Lower leg skin (tissue), 3 donors: ENCODE data around the gene KRT86.

Source experiments
- POLR2A ChIP-seq, 2 donors: fragments of 450-650 bp; IDR thresholded peaks; one replicate each; pipeline ENCODE4 v1.6.1; 2016 to 2017; ENCODE audit warnings: antibody characterized with exemption in 2 of 2, mild to moderate bottlenecking in 1 of 2, moderate library complexity in 1 of 2
- TF ChIP-seq, protein P1 (sequence below), 3 donors: fragments of 450-650 bp; IDR thresholded peaks; one replicate each; pipeline ENCODE4 v1.5.1; 2016; ENCODE audit warnings: antibody characterized with exemption in 3 of 3, mild to moderate bottlenecking in 3 of 3, moderate library complexity in 2 of 3

DNA sequence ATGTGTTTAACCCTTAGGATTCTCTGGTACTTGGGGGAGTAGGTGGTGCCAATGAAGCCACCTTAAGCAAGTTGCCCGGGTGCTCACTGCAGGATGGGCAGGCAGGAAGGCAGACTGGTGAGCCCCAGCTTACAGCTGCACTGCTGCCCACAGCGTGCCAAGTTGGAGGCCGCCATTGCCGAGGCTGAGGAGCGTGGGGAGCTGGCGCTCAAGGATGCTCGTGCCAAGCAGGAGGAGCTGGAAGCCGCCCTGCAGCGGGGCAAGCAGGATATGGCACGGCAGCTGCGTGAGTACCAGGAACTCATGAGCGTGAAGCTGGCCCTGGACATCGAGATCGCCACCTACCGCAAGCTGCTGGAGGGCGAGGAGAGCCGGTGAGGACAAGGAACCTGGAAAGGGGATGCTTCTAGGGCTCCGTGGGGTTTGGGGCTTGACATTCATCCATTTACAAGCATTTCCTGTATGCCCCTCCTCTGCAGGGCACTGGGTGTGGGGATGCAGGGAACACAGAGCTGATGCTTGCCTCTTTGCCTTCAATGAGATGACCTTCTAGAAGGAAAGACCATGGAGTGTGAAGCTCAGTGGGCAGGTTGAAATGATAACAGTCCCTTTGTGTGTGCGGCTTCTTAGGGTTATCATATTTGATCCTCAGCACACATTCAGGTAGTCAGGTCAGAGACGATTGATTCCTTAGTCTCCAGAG is 29.0 kb upstream of the KRT86 start:
- TF ChIP-seq, protein P1, sequence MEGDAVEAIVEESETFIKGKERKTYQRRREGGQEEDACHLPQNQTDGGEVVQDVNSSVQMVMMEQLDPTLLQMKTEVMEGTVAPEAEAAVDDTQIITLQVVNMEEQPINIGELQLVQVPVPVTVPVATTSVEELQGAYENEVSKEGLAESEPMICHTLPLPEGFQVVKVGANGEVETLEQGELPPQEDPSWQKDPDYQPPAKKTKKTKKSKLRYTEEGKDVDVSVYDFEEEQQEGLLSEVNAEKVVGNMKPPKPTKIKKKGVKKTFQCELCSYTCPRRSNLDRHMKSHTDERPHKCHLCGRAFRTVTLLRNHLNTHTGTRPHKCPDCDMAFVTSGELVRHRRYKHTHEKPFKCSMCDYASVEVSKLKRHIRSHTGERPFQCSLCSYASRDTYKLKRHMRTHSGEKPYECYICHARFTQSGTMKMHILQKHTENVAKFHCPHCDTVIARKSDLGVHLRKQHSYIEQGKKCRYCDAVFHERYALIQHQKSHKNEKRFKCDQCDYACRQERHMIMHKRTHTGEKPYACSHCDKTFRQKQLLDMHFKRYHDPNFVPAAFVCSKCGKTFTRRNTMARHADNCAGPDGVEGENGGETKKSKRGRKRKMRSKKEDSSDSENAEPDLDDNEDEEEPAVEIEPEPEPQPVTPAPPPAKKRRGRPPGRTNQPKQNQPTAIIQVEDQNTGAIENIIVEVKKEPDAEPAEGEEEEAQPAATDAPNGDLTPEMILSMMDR (IDR thresholded peaks at IDR 0.05), result no peak
- TF ChIP-seq POLR2A (IDR thresholded peaks at IDR 0.05), result no peak
